ENCODE data around the gene LMAN2L. TPM values are rescaled to one million over a fixed set of nuclear protein-coding genes. Genes with fewer than 3 reads are reported as not detected.

Gene LMAN2L
- total RNA-seq, 2 experiments from 2014 or later: 6.9 to 7.4 TPM

DNA sequence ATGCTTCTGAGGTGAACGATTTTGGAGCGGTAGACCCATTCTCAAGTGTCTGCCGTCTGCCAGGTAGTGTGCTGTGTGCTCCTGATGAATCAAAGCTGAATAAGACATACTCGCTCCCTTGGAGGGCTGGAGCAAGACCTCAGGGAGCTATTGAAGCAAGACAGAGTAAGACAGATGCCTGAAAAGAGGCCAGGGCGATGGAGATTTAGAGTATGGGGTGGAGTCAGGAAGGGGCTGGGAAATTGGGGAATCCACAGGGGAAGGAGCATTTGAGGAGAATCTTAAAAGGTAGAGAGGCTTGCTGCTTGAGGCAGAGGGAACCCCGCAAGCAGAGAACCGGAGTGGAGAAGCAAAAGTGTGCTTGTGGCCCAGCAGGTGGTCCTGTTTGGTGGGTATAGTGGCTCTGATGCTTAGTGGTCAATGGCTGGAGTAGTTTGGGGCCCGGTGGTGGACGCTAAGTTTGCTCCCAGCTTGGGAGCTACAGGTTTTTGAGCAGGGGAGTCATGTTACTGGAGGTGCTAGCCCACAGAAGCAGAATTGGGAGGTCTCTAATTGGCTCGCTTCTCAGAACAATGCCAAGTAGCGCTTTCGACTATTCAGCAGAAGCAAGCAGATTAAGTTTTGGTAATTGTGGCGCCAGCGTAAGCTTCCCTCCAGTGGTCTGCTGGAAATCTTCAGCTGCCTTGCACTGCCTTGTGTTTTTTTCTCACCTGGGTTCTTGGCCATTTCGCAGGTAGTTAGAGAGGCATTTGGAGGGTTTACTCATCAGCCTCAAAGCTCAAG lies 22.9 kb upstream of the LMAN2L start:
- CTCF ChIA-PET: interaction anchor here (0.7 to 3.0 kb wide), 5 partner anchors 10 to 955 kb away, joined by 3 to 17 read pairs (median 3); no protein-coding TSS in a partner anchor

DNA sequence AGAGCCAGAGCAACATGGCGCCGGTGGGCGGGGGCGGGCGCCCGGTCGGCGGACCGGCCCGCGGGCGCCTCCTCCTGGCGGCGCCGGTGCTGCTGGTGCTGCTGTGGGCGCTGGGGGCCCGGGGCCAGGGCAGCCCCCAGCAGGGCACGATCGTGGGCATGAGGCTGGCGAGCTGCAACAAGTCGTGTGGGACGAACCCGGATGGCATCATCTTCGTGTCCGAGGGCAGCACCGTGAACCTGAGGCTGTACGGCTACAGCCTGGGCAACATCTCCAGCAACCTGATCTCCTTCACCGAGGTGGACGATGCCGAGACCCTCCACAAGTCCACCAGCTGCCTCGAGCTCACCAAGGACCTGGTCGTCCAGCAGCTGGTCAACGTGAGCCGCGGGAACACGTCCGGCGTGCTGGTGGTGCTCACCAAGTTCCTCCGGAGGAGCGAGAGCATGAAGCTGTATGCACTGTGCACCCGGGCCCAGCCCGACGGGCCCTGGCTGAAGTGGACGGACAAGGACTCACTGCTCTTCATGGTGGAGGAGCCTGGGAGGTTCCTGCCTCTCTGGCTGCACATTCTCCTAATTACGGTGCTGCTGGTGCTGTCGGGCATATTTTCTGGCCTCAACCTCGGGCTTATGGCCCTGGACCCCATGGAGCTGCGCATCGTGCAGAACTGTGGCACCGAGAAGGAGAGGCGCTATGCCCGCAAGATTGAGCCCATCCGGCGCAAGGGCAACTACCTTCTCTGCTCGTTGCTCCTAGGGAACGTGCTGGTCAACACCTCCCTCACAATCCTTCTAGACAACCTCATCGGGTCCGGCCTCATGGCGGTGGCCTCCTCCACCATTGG lies 21.3 kb upstream of the LMAN2L start:
- CTCF ChIA-PET: interaction anchor here (1.0 to 3.0 kb wide), 9 partner anchors 9 to 223 kb away, joined by 3 to 17 read pairs (median 3); partner anchors contain the start of gene ANKRD39

More for the DNA sequence above, 22.9 kb upstream of the LMAN2L start:
- POLR2A ChIA-PET: interaction anchor here (0.6 to 1.1 kb wide), 3 partner anchors 13 to 581 kb away, joined by 3 to 4 read pairs (median 4); no protein-coding TSS in a partner anchor

DNA sequence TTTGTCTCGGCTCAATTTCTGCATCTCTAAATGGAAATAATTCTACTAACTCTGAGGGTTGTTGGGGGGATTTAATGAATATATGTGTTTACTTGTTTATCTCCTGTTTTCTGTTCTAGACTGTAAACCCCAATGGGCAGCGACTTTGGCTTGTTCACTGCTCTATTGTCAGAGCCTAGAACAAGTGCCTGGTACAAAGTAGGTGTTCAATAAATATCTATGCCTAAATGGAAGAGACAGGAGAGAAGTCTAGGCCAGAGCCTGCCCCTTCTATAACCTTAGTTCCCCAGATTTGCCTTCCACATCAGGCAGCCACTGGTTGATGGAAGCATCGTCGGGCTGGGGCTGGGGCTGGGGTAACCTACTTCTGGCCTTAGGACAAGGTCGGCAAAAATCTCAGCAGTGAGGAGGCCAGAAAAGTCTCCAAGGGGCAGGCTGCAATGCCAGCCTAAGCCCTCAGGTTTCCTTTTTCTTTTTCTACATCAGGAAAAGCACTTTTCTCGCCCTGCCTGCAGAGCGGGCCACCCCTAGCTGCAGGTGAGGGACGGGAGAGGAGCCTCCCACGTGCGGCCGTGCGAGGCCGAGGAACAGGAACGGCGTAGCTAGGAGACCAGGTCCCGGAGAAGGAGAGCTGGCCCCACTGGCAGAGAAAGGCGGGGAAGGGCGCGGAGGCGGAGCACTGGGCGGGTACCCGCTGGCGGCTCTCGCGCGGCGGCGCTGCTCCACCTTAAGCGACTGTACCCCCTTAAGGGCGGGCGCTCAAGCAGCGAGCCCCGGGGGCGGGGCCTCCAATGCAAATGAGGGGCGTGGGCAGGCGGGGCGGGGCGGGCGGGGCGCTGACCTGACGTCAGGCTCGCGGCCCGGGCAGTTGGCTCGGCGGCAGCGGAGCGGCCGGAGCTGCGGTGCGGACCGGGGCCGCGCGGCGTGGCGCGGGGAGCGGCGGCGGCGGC lies 20.4 kb upstream of the LMAN2L start, which contains the start of gene CNNM4:
CNNM4 (plus strand) TSS at position 867 of the 950 bp plus-strand sequence. CDS start 98 bp downstream, outside the sequence.
- CTCF ChIA-PET: interaction anchor here (0.5 to 2.4 kb wide), 9 partner anchors 18 to 222 kb away, joined by 3 to 8 read pairs (median 3); partner anchors contain the start of gene ANKRD39
- POLR2A ChIA-PET: interaction anchor here (0.5 to 1.3 kb wide), 5 partner anchors 13 to 214 kb away, joined by 3 to 6 read pairs (median 3); no protein-coding TSS in a partner anchor

More for the DNA sequence above, 21.3 kb upstream of the LMAN2L start:
- POLR2A ChIA-PET: interaction anchor here (0.5 to 1.3 kb wide), 3 partner anchors 13 to 214 kb away, joined by 3 to 13 read pairs (median 6); no protein-coding TSS in a partner anchor

DNA sequence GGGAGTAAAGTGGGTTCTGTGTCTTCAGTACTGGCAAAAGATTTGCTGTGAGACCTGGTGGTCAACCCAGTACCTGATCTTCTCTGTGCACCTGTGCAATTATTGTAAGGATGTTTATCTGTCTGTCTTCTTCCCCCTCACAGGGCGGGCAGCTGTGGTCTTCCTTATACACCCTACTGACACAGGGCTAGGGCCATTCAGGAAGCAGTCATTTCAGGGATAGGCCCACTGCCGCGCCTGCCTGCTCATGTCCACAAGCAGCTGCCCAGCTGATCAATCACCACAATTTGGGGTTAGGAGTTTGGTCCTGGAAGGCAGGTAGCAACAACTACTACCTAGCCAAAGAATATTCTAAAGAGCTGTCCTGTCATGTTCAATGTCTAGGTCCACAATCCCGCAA lies 19.7 kb upstream of the LMAN2L start:
- POLR2A ChIA-PET: no interaction called here
- CTCF ChIA-PET: interaction anchor here (1.5 kb wide), 2 partner anchors 15 to 43 kb away, joined by 3 to 4 read pairs; no protein-coding TSS in a partner anchor

DNA sequence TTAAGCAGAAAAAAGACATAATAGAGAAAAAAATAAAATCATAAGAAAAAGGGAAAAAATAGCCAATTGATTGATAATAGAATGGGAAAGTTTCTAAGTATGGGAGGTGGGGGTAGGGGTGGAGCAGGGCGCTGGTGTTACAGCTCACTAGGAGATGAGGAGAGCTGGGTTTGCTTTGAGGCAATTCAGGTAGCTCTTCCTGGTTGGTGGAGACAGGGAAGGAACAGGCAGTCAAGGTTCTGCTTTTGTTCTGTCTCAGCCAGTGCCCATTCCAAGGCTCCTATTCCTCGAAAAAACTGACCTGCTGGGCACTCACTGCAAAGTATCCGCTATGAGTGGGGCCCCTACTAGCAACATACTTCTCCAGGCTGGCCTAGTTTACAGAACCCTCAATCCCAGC lies 19.1 kb upstream of the LMAN2L start:
- POLR2A ChIA-PET: no interaction called here
- CTCF ChIA-PET: interaction anchor here (1.5 kb wide), 2 partner anchors 15 to 44 kb away, joined by 3 to 4 read pairs; no protein-coding TSS in a partner anchor

DNA sequence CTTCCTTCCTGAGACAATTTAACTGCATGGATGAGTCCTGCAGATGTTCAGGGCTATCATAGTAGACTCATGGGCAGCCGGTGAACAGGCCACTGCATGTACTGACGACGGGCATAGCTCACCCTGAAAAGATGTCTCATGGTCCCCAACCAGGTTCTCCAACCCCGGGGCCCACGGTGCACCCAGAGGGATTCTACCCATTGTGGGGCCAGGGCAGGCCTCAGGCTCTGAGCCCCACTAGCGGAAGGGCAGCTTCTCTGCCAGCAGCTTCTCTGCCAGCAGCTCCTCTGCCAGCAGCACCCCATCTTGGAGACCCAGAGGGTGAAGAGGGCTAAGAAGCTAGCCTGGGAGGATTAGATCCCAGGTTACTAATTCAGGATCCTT lies 17.6 kb upstream of the LMAN2L start:
- POLR2A ChIA-PET: interaction anchor here (0.6 to 0.8 kb wide), 2 partner anchors 9 to 119 kb away, joined by 3 to 4 read pairs; no protein-coding TSS in a partner anchor
- CTCF ChIA-PET: interaction anchor here (1.0 to 1.3 kb wide), 3 partner anchors 16 to 48 kb away, joined by 3 read pairs; no protein-coding TSS in a partner anchor

- POLR2A ChIA-PET: interaction anchor here (0.6 kb wide), 1 partner anchor 9 kb away, joined by 4 read pairs; no protein-coding TSS in a partner anchor
- CTCF ChIA-PET: interaction anchor here (1.0 to 1.3 kb wide), 3 partner anchors 17 to 49 kb away, joined by 3 read pairs; no protein-coding TSS in a partner anchor
These were observed 17.1 kb upstream of the LMAN2L start for GRCh38 chr2:96756788-96757476.

DNA sequence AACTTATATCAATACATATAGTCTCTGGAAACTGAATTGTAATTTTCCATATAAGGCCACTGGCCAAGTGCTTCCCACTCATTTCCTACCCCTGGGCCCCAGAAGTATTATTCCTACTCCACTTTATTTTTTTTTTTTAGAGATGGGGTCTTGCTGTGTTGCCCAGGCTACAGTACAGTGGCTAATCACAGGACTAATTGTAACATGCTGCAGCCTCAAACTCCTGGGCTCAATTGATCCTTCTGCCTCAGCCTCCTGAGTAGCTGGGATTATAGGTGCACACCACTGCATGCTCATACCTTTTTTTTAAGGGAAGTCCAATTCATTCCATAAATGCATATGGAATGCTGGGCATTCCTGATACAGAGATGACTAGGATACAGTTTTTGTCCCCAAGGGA lies 14.5 kb upstream of the LMAN2L start:
- POLR2A ChIA-PET: no interaction called here
- CTCF ChIA-PET: no interaction called here

DNA sequence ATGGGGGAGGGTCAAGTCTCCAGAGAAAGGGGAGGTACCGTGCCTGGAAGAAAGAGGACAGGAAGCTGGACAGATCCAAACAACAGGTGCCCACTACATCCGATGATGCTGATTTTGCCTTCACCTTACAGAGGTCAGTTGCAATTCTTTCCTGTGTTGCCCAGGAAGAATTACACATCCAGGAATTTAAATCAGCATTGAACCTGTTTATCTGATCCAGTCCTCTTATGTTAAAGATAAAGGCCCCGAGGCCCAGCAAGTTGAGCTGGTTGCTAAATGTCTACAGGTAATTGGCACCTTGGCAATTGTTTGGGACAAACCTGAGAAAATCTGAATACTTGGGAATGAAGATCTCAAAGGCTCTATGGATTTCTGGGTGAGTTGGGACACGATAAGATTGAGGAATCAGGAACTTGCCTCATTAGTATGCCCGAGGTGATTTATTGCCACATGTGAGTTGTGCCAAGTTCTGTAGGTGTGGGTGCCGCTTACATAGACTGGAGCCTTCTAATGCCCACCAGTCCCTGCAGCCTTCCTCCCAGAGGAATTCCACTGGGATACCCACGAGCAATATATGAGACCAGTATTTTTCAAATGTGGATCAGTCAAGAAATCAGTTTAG lies 13.9 kb upstream of the LMAN2L start:
- POLR2A ChIA-PET: no interaction called here
- CTCF ChIA-PET: interaction anchor here (0.6 to 0.9 kb wide), 2 partner anchors 9 to 124 kb away, joined by 3 to 4 read pairs; no protein-coding TSS in a partner anchor

GRCh38 chr2:96751800-96752199 lies 11.9 kb upstream of the LMAN2L start:
- POLR2A ChIA-PET: no interaction called here

DNA sequence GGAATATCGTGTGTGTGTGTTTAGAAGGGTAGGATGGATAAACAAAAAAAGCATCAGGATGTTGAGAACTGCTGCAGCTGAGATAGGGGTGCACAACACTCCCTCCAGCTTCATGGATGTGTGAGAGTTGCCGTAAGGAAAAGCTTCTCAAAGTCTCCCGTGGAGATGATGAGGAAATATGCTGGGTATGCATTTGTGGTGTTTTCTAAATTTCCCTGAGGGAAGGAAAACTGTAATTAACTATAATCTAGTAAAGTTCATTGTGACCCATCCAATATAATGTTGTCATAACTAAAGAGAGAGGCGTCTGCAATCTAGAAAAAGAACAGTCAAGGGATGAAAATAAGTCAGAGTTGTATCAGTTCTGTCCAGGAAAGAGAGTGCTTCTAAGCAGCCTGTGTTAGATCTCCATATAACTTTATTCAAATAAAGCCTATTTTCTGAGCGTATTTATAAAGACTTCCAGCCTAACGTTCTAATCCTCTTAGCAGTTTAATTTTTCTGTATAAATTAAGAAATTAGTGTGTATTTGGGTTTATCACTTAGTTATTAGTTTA lies 7.3 kb upstream of the LMAN2L start:
- ChIA-PET CTCF (no interaction called here), POLR2A (no interaction called here)

More at GRCh38 chr2:96751800-96752199, 11.9 kb upstream of the LMAN2L start:
- CTCF ChIA-PET: interaction anchor here (0.8 kb wide), 1 partner anchor 127 kb away, joined by 4 read pairs; no protein-coding TSS in a partner anchor

DNA sequence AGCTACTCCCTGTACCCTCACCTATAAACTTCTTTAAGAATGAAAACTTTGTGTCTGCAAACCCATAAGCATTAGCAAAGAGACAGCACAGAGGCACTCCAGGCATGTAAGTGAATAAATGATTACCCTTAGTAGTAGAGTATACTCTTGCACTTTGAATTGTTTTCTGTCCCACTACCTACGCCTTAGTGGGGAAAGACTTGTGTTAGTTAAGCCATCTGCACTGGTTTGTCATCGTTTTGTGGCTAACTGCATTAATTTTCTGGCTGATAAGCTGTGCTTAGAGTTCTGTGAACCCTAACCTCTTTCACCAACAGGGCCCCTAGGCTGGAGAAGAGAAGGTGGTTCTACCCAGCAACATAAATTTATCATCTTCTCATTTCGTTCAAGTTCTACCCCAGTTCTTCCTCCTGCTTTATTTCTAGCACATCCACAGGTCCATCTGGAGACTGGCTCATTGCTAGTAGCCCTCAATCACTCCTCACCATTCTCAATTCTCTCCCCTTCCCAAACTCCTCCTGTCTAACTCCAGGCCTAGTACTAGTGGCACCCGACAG lies 710 bp downstream of the LMAN2L start:
- ChIA-PET CTCF (interaction anchor here (0.9 kb wide), 1 partner anchor 97 kb away, joined by 3 read pairs; no protein-coding TSS in a partner anchor), POLR2A (no interaction called here)

- ChIA-PET POLR2A (no interaction called here), CTCF (no interaction called here)
These were observed 2.0 kb downstream of the LMAN2L start for GRCh38 chr2:96737831-96738230.

GRCh38 chr2:96737251-96737650 lies 2.6 kb downstream of the LMAN2L start:
- CTCF ChIA-PET: no interaction called here
- POLR2A ChIA-PET: no interaction called here

- ChIA-PET POLR2A (no interaction called here), CTCF (no interaction called here)
These were observed 4.8 kb downstream of the LMAN2L start for GRCh38 chr2:96734880-96735583.

- ChIA-PET POLR2A (no interaction called here), CTCF (no interaction called here)
These were observed 5.9 kb downstream of the LMAN2L start for GRCh38 chr2:96733931-96734330.
